Activated T-cell treated with anti-CD3 and anti-CD28 coated beads for 24 hours (primary cell): Measurements from ENCODE around the gene TMEM185A.
"Not testable (repeated sequence)": the region's sequence is repeated elsewhere in the genome, so short reads cannot be mapped to it uniquely, and the experiment has no call there.

Experiments used
- DNase-seq: peaks from one replicate; pipeline ENCODE4 v3.0.0-alpha.2; 2020; ENCODE audit warnings: low read depth

The TMEM185A gene

GRCh38 chrX:149631234-149632165 lies at the start of gene TMEM185A:
TMEM185A (minus strand) TSS chrX:149631792; CDS start chrX:149631580, 212 bp downstream.
- peak; percentile 57 for DNase-seq

GRCh38 chrX:149681182-149681581 lies 49.6 kb upstream of the TMEM185A start:
- DNase-seq: no peak

- DNase-seq: not testable (repeated sequence)
Measured at GRCh38 chrX:149679164-149679678, 47.6 kb upstream of the TMEM185A start.

- DNase-seq: not testable (repeated sequence)
Measured at GRCh38 chrX:149675554-149675953, 44.0 kb upstream of the TMEM185A start.

- DNase-seq: not testable (repeated sequence)
Measured at GRCh38 chrX:149675088-149675487, 43.5 kb upstream of the TMEM185A start.

GRCh38 chrX:149660613-149661012 lies 29.0 kb upstream of the TMEM185A start:
- DNase-seq: not testable (repeated sequence)

- not testable (repeated sequence) for DNase-seq
Measured at GRCh38 chrX:149656260-149656884, 24.8 kb upstream of the TMEM185A start.

GRCh38 chrX:149652232-149652981 lies 20.8 kb upstream of the TMEM185A start:
- DNase-seq: no peak

- no peak for DNase-seq
Measured at GRCh38 chrX:149650162-149650561, 18.6 kb upstream of the TMEM185A start.

- no peak for DNase-seq
Measured at GRCh38 chrX:149648932-149649331, 17.3 kb upstream of the TMEM185A start.

- DNase-seq: no peak
Measured at GRCh38 chrX:149647505-149647904, 15.9 kb upstream of the TMEM185A start.

GRCh38 chrX:149643496-149643895 lies 11.9 kb upstream of the TMEM185A start:
- no peak for DNase-seq

- DNase-seq: no peak
Measured at GRCh38 chrX:149641835-149642234, 10.2 kb upstream of the TMEM185A start.

GRCh38 chrX:149641432-149641831 lies 9.8 kb upstream of the TMEM185A start:
- DNase-seq: no peak

- DNase-seq: no peak
Measured at GRCh38 chrX:149639568-149639967, 8.0 kb upstream of the TMEM185A start.

- no peak for DNase-seq
Measured at GRCh38 chrX:149638860-149639259, 7.3 kb upstream of the TMEM185A start.

- DNase-seq: no peak
Measured at GRCh38 chrX:149633511-149633910, 1.9 kb upstream of the TMEM185A start.

GRCh38 chrX:149630681-149631233 lies 835 bp downstream of the TMEM185A start:
- DNase-seq: no peak

- no peak for DNase-seq
Measured at GRCh38 chrX:149629730-149630387, 1.7 kb downstream of the TMEM185A start.

- no peak for DNase-seq
Measured at GRCh38 chrX:149628768-149629167, 2.8 kb downstream of the TMEM185A start.

- no peak for DNase-seq
Measured at GRCh38 chrX:149628280-149628679, 3.3 kb downstream of the TMEM185A start.
